PC-3 (cell line): ENCODE measurements around the gene CCR5AS.

Source experiments
- ATAC-seq: fragments of 200-7000 bp; cut with Tn5 transposase; 2 replicates; pipeline ENCODE4 v1.9.1; 2020; ENCODE audit warnings: mild to moderate bottlenecking, moderate library complexity
- BruUV-seq: library from RNA; stranded (reverse); fragments of 400-500 nt; replicated peaks from 2 replicates; lab custom pipeline; 2021; lab: Mats Ljungman, UMichigan
- CTCF ChIA-PET: fragments of 300-600 bp; sonication (Branson Sonifier 250); formaldehyde crosslinking; loops from one replicate; lab custom pipeline; 2022; ENCODE audit warnings: antibody characterized with exemption; lab: Charles Lee
- POLR2A ChIA-PET: fragments of 300-600 bp; sonication (Branson Sonifier 250); formaldehyde crosslinking; loops from one replicate; lab custom pipeline; 2022; ENCODE audit warnings: antibody characterized with exemption; ENCODE audit not compliant: unreplicated experiment; lab: Charles Lee
- DNase-seq: peaks from one replicate; pipeline ENCODE4 v3.0.0-alpha.2; 2015
- H2AFZ ChIP-seq: fragments of 300-600 bp; sonication (generic); 2 replicates; pipeline ENCODE4 v1.6.0; 2016; ENCODE audit warnings: antibody characterized with exemption, low read length
- H3F3A ChIP-seq: fragments of 300-600 bp; sonication (generic); one replicate; pipeline ENCODE4 v1.6.0; 2017; ENCODE audit warnings: antibody characterized with exemption, low read length, control low read depth, mild to moderate bottlenecking; ENCODE audit not compliant: unreplicated experiment
- H3K27ac ChIP-seq: fragments of 300-600 bp; sonication (generic); 2 replicates; pipeline ENCODE4 v1.5.1; 2016; ENCODE audit warnings: mild to moderate bottlenecking, low read length
- H3K27me3 ChIP-seq: fragments of 300-600 bp; sonication (generic); 2 replicates; pipeline ENCODE4 v1.6.1; 2016; ENCODE audit warnings: low read length, mixed read lengths
- H3K36me3 ChIP-seq: fragments of 300-600 bp; sonication (generic); 2 replicates; pipeline ENCODE4 v1.6.1; 2016; ENCODE audit warnings: low read depth, mixed run types, low read length, mixed read lengths
- H3K4me1 ChIP-seq: fragments of 300-600 bp; sonication (generic); 2 replicates; pipeline ENCODE4 v1.5.1; 2016; ENCODE audit warnings: low read length; ENCODE audit not compliant: insufficient read depth
- H3K4me2 ChIP-seq: fragments of 300-600 bp; sonication (generic); 2 replicates; pipeline ENCODE4 v1.6.0; 2016; ENCODE audit warnings: low read length
- H3K4me3 ChIP-seq: fragments of 300-600 bp; sonication (generic); 2 replicates; pipeline ENCODE4 v1.5.1; 2016; ENCODE audit warnings: mild to moderate bottlenecking, low read length, mixed read lengths
- H3K79me2 ChIP-seq: fragments of 300-600 bp; sonication (generic); 2 replicates; pipeline ENCODE4 v1.6.1; 2017; ENCODE audit warnings: low read length, mixed read lengths
- H3K9ac ChIP-seq: fragments of 300-600 bp; sonication (generic); 2 replicates; pipeline ENCODE4 v1.6.0; 2016; ENCODE audit warnings: mild to moderate bottlenecking, low read length
- H3K9me2 ChIP-seq: fragments of 300-600 bp; sonication (generic); replicated peaks from 2 replicates; pipeline ENCODE4 v1.6.1; 2016; ENCODE audit warnings: mixed run types, low read length, mixed read lengths
- H3K9me3 ChIP-seq: fragments of 300-600 bp; sonication (generic); 2 replicates; pipeline ENCODE4 v1.6.1; 2016; ENCODE audit warnings: low read length, mixed read lengths
- H4K20me1 ChIP-seq: fragments of 300-600 bp; sonication (generic); 2 replicates; pipeline ENCODE4 v1.6.1; 2016; ENCODE audit warnings: low read length, mixed read lengths
- CTCF ChIP-seq: fragments of 300-600 bp; sonication (generic); conservative IDR thresholded peaks from 2 replicates; pipeline ENCODE4 v1.5.1; 2017; ENCODE audit warnings: antibody characterized with exemption, low read depth, mild to moderate bottlenecking, low read length
- EZH2 ChIP-seq: fragments of 300-600 bp; sonication (generic); IDR thresholded peaks from one replicate; pipeline ENCODE4 v1.6.1; 2017; ENCODE audit warnings: antibody characterized with exemption, mild to moderate bottlenecking, low read length; ENCODE audit not compliant: unreplicated experiment
- EZH2phosphoT487 ChIP-seq: fragments of 300-600 bp; sonication (generic); IDR thresholded peaks from 2 replicates; pipeline ENCODE4 v1.6.1; 2018; ENCODE audit warnings: mild to moderate bottlenecking, antibody characterized with exemption, low read length, borderline replicate concordance
- intact Hi-C: fragments of 100-400 bp; cut with micrococcal nuclease; formaldehyde crosslinking; loops from 2 replicates; pipeline ENCODE4 v1.9.0; 2023

Gene CCR5AS

DNA sequence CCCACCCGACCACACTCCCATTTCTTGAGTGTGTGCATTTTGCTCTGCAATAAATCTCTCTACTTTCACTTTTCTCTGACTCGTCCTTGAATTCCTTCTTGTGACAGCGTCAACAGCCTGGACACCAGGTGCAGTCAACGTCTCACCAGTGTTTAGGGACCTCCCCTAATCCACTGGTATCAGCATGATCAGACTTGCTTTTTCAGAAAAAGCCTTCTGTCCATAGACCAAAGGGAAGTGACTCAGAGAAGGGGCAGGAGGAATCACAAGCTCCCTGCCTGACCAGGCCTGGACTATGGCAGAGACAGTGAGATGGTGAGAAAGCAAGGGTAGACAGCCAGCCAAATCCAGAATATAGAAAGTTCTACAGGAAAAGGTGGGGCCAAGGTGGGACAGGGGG lies 20.7 kb downstream of the CCR5AS start:
- peak; percentile 90 for DNase-seq
- Histone ChIP-seq H3K9ac (no peak overlapping the region), H3K4me2 (peak overlapping the region; percentile 50), H3K27me3 (no peaks in the 10 kb centered on the region), H3K79me2 (no peaks in the 10 kb centered on the region), H3K4me3 (no peak overlapping the region), H2AFZ (peak overlapping the region; percentile 42; the same call in 1 of the 2 replicates), H3K36me3 (no peaks in the 10 kb centered on the region), H3F3A (no peaks in the 10 kb centered on the region), H3K9me3 (no peaks in the 10 kb centered on the region), H3K27ac (peak overlapping the region; percentile 49), H3K9me2 (no peaks in the 10 kb centered on the region), H4K20me1 (no peaks in the 10 kb centered on the region), H3K4me1 (peaks cover 28% of the 10 kb centered on the region)
- ChIA-PET CTCF (interaction anchor here (1.0 kb wide), 1 partner anchor 14 kb away, joined by 4 read pairs; no protein-coding TSS in a partner anchor), POLR2A (interaction anchor here (0.5 to 0.7 kb wide), 3 partner anchors 26 to 352 kb away, joined by 3 to 5 read pairs (median 4); no protein-coding TSS in a partner anchor)
- intact Hi-C loops, result no loop called here
- peak; percentile 99 for ATAC-seq
- no TSS peak for BruUV-seq
- TF ChIP-seq CTCF, result no peak
- no peak for TF ChIP-seq EZH2
- no peak for TF ChIP-seq EZH2phosphoT487

GRCh38 chr3:46383951-46384330 lies 22.9 kb downstream of the CCR5AS start:
- H3K79me2 ChIP-seq, result no peaks in the 10 kb centered on the region
- CTCF ChIA-PET, result interaction anchor here (1.0 kb wide), 1 partner anchor 105 kb away, joined by 3 read pairs; no protein-coding TSS in a partner anchor
- no peak overlapping the region for H3K4me3 ChIP-seq
- ATAC-seq, result no peak
- no peaks in the 10 kb centered on the region for H3K9me3 ChIP-seq
- no TSS peak for BruUV-seq
- peak overlapping the region; percentile 10; the same call in 1 of the 2 replicates for H2AFZ ChIP-seq
- H3K4me2 ChIP-seq, result peak overlapping the region; percentile 30
- no peaks in the 10 kb centered on the region for H3F3A ChIP-seq
- TF ChIP-seq EZH2phosphoT487 (no peak), EZH2 (no peak), CTCF (no peak)
- H3K36me3 ChIP-seq, result no peaks in the 10 kb centered on the region
- intact Hi-C loops, result no loop called here
- no peaks in the 10 kb centered on the region for H3K9me2 ChIP-seq
- POLR2A ChIA-PET, result no interaction called here
- H3K27me3 ChIP-seq, result no peaks in the 10 kb centered on the region
- H3K9ac ChIP-seq, result no peak overlapping the region
- H3K4me1 ChIP-seq, result peaks cover 28% of the 10 kb centered on the region
- H3K27ac ChIP-seq, result peak overlapping the region; percentile 19; the same call in 1 of the 2 replicates
- no peaks in the 10 kb centered on the region for H4K20me1 ChIP-seq
- DNase-seq, result peak; percentile 40

DNA sequence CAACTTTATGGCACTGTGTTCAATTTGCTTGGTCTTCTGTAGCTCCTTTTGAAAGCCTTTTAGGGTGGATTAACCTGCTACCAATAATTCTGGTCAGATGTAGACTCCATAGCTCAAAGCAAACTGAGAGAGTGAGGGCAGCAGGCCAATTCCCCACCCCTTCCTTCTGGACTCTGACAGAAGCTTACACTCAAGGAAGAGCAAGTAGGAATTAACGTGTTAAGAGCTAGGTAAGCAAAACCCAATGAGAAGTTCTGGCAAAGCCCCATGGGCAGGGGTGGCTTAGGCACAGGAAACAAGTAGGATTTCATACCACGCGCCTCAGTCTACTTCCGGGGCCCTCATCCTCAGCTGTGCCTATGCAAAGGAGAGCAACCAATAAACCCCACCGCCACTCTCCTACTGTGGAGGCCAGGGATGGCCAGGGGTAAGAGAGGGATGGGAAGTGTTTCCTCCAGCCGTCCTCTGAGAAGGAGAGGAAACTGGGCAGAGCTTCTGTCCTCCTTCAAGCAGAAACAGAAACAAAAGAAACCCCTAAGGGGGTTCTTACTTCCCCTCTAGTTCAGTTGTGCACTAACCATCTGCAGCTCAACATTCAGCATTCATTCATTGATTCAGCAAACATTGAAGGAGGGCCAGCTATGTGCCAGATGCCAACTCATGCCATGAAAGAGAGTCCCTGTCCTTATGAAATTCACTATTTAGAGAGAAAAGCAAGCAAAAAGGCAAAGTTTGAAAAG lies 23.5 kb downstream of the CCR5AS start:
- ChIA-PET CTCF (interaction anchor here (1.0 kb wide), 1 partner anchor 105 kb away, joined by 3 read pairs; no protein-coding TSS in a partner anchor), POLR2A (no interaction called here)
- intact Hi-C loops, result no loop called here

More for the DNA sequence above, 23.5 kb downstream of the CCR5AS start:
- H3K27ac ChIP-seq, result peak overlapping the region; percentile 19; the same call in 1 of the 2 replicates
- H3K79me2 ChIP-seq, result no peaks in the 10 kb centered on the region
- H3F3A ChIP-seq, result no peaks in the 10 kb centered on the region
- no peaks in the 10 kb centered on the region for H3K9me3 ChIP-seq
- peaks cover 31% of the 10 kb centered on the region for H3K4me1 ChIP-seq
- no peaks in the 10 kb centered on the region for H3K27me3 ChIP-seq
- H3K4me2 ChIP-seq, result peak overlapping the region; percentile 30
- H4K20me1 ChIP-seq, result no peaks in the 10 kb centered on the region
- peak overlapping the region; percentile 10; the same call in 1 of the 2 replicates for H2AFZ ChIP-seq
- no peak for TF ChIP-seq EZH2
- no peak for TF ChIP-seq CTCF
- no peak for TF ChIP-seq EZH2phosphoT487
- H3K9me2 ChIP-seq, result no peaks in the 10 kb centered on the region
- no peak overlapping the region for H3K9ac ChIP-seq
- ATAC-seq, result no peak
- no peaks in the 10 kb centered on the region for H3K36me3 ChIP-seq
- no TSS peak for BruUV-seq
- peak; percentile 38 for DNase-seq
- no peak overlapping the region for H3K4me3 ChIP-seq
